CD1c-positive myeloid dendritic cell (primary cell): ENCODE results near the gene CT45A6.
"Not testable (repeated sequence)": the region's sequence is repeated elsewhere in the genome, so short reads cannot be mapped to it uniquely, and the experiment has no call there.

ENCODE experiments used
- DNase-seq: peaks from one replicate; pipeline ENCODE4 v3.0.0-alpha.2; 2016; ENCODE audit errors: extremely low spot score

Gene CT45A6

GRCh38 chrX:135802687-135803086 lies at the start of gene CT45A6:
TSS of gene CT45A6 (minus strand) at chrX:135802787. CDS start at chrX:135798993, 3,794 bp downstream.
- not testable (repeated sequence) for DNase-seq

- not testable (repeated sequence) for DNase-seq
Measured at GRCh38 chrX:135837180-135837579, 34.6 kb upstream of the CT45A6 start, which contains the start of gene CT45A7. TSS of gene CT45A7 (minus strand) at chrX:135837280. CDS start at chrX:135833533, 3,747 bp downstream.

DNA sequence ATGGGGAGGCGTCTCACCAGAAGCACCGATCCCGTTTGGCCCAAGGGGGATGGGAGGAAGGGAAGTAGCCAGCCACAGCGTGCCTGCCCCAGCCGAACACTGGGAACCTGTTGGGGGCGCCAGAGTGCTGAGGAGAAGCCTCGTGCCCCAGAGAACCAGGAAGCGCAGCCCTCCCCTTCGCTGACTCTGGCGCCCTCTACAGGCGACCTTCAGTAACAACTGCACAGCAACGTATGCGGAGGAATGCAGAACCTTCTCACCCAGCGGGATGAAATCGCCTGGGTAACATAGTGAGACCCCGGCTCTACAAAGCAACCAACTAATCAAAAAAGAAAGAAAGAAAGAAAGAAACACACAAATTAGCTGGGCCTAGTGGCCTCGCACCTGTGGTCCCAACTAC lies 17.3 kb upstream of the CT45A6 start, which contains the start of gene CT45A2:
CT45A2 (minus strand) TSS at position 101 of the 400 bp plus-strand sequence. CDS start 3,747 bp downstream, outside the sequence.
- DNase-seq: not testable (repeated sequence)

DNA sequence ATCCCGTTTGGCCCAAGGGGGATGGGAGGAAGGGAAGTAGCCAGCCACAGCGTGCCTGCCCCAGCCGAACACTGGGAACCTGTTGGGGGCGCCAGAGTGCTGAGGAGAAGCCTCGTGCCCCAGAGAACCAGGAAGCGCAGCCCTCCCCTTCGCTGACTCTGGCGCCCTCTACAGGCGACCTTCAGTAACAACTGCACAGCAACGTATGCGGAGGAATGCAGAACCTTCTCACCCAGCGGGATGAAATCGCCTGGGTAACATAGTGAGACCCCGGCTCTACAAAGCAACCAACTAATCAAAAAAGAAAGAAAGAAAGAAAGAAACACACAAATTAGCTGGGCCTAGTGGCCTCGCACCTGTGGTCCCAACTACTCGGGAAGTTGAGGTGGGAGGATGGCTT lies 17.2 kb downstream of the CT45A6 start, which contains the start of gene CT45A5:
CT45A5 (minus strand) TSS at position 101 of the 400 bp plus-strand sequence. CDS start 3,774 bp downstream, outside the sequence.
- DNase-seq: not testable (repeated sequence)

GRCh38 chrX:135768091-135768490 lies 34.5 kb downstream of the CT45A6 start, which contains the start of gene CT45A3:
TSS of gene CT45A3 (minus strand) at chrX:135768191. CDS start at chrX:135764444, 3,747 bp downstream.
- DNase-seq: not testable (repeated sequence)

- DNase-seq: not testable (repeated sequence)
Measured at GRCh38 chrX:135744739-135745138, 57.8 kb downstream of the CT45A6 start.
